ENCODE data around the gene CAMK2N1.

CAMK2N1 gene

DNA sequence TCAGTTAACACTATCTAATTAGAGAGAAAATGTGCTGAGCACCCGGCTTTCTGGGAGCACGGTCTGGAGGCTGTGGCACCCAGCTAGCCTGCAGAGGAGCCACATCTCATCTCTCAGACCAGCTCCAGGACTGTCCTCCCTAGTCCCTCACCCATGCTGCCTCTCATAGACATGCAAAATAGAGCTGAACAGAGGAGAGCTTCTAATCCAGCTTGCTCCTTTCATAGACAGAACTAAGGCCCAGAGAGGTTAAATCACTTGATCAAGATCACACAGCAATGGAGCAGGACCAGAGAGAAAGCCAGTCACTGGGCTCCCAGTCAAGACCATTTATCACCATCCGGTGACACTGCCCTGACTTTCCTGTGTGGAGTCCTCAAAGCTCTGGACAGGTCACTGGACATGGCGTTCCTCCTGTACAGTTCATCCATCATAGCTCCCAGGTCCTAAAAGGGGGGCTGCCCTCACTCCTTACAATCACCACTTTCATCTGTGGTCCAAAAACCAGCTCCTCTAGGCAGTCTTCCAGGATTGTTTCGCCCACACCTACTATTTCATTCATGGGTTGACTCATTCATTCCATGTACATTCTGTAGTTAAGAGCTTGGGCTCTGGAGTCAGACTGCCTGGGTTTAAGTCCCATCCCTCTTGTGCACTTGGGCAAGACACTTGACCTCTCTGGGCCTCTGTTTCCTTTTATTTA lies 8.8 kb upstream of the CAMK2N1 start:
- H3F3A ChIP-seq (ENCODE audit: insufficient read depth) = no peaks in the 10 kb centered on the region
- H3K4me2 ChIP-seq (ENCODE audit: low read depth, low read length, poor library complexity, severe bottlenecking) = no peak overlapping the region
- TF ChIP-seq CTCF (IDR thresholded peaks at IDR 0.05; ENCODE audit: insufficient read depth, low read length, poor library complexity, severe bottlenecking) (no peak), EZH2phosphoT487 (conservative IDR thresholded peaks at IDR 0.05; ENCODE audit: low read length) (no peak)
- H3K9me2 ChIP-seq (replicated peaks; ENCODE audit: insufficient read depth, low read length) = no peaks in the 10 kb centered on the region
- no peaks in the 10 kb centered on the region for H3K9me3 ChIP-seq (ENCODE audit: insufficient read depth, low read length)
- H3K36me3 ChIP-seq (ENCODE audit: low read length) = no peaks in the 10 kb centered on the region
- no peaks in the 10 kb centered on the region for H3K27me3 ChIP-seq (ENCODE audit: low read length)
- no peaks in the 10 kb centered on the region for H3K79me2 ChIP-seq (ENCODE audit: insufficient read depth, low read length)
- peak overlapping the region; percentile 94 for H2AFZ ChIP-seq (ENCODE audit: low read depth, low read length, severe bottlenecking)
- no peak overlapping the region for H3K9ac ChIP-seq (ENCODE audit: low read length)
- no peak overlapping the region for H3K4me3 ChIP-seq (ENCODE audit: insufficient read depth, low read length, poor library complexity, severe bottlenecking)
- H3K27ac ChIP-seq (ENCODE audit: low read depth, low read length) = no peak overlapping the region
- no peaks in the 10 kb centered on the region for H4K20me1 ChIP-seq (ENCODE audit: low read depth, low read length)

DNA sequence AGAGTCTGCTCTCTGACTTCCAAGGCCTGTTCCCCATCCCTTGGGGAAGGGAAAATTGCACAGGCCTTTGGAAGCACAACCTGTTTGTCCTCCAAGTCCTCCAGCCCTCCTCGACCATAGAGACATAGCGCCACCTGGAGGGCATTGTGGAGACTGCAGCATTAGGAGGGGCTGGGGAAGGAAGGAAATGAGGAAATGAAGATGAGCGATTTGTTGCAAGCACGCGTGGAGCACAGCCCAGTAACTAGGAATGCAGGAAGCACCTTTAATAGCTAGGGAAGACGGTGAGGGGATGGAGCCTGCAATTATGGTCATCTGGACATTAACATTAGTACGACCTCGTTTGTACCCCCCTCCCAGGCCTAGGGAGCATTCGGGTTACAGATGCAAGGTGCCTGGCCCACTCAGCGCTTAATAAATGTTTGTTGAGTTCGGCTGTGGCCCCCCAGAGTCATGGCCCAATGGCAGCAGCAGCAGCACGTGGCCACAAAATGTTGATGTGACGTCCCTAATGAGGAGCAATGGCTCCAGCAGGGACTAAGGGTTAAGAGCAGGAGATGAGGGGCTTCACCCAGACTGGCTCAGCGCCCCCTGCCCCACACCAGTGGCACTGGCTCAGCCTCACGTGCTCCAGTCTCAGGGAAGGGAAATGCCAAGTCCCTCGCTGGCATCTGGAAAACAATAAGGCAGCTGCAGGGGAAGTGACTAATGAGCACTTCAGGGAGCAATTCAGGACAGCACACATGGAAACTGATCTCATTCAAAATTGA lies 8.0 kb upstream of the CAMK2N1 start:
- Histone ChIP-seq H4K20me1 (ENCODE audit: low read depth, low read length) (no peaks in the 10 kb centered on the region), H3K4me3 (ENCODE audit: insufficient read depth, low read length, poor library complexity, severe bottlenecking) (no peak overlapping the region), H3K27ac (ENCODE audit: low read depth, low read length) (no peak overlapping the region), H3K4me2 (ENCODE audit: low read depth, low read length, poor library complexity, severe bottlenecking) (peak overlapping the region; percentile 19), H2AFZ (ENCODE audit: low read depth, low read length, severe bottlenecking) (peak overlapping the region; percentile 94), H3F3A (ENCODE audit: insufficient read depth) (no peaks in the 10 kb centered on the region), H3K36me3 (ENCODE audit: low read length) (no peaks in the 10 kb centered on the region), H3K9me2 (replicated peaks; ENCODE audit: insufficient read depth, low read length) (no peaks in the 10 kb centered on the region), H3K9me3 (ENCODE audit: insufficient read depth, low read length) (no peaks in the 10 kb centered on the region), H3K9ac (ENCODE audit: low read length) (peak overlapping the region; percentile 1; the same call in 1 of the 2 replicates), H3K27me3 (ENCODE audit: low read length) (no peaks in the 10 kb centered on the region), H3K79me2 (ENCODE audit: insufficient read depth, low read length) (no peaks in the 10 kb centered on the region)
- TF ChIP-seq EZH2phosphoT487 (conservative IDR thresholded peaks at IDR 0.05; ENCODE audit: low read length) = no peak
- peak; percentile 99 for TF ChIP-seq CTCF (IDR thresholded peaks at IDR 0.05; ENCODE audit: insufficient read depth, low read length, poor library complexity, severe bottlenecking)

DNA sequence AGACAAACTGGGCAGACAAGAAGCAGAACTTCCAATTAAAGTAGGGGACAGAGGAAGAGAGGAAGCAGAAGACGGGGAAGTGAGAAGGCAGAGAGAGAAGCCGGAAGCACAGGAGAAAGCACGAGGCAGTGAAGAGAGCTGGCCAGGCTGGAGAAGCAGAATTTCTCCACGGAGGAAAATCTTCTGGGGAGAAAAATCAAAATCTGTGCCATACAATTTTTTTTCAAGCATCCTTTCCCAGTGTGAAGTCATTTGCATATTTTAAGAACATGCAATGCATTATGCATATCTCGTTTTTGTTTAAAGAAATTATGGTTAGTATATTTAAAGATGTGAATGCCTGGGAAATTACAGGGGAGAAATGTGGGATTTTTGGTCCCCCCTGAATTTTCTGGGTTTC lies 7.3 kb upstream of the CAMK2N1 start:
- Histone ChIP-seq H3K36me3 (ENCODE audit: low read length) (no peaks in the 10 kb centered on the region), H3K4me3 (ENCODE audit: insufficient read depth, low read length, poor library complexity, severe bottlenecking) (no peak overlapping the region), H3F3A (ENCODE audit: insufficient read depth) (no peaks in the 10 kb centered on the region), H3K9me2 (replicated peaks; ENCODE audit: insufficient read depth, low read length) (no peaks in the 10 kb centered on the region), H3K27ac (ENCODE audit: low read depth, low read length) (no peak overlapping the region), H3K27me3 (ENCODE audit: low read length) (no peaks in the 10 kb centered on the region), H3K79me2 (ENCODE audit: insufficient read depth, low read length) (no peaks in the 10 kb centered on the region), H3K9me3 (ENCODE audit: insufficient read depth, low read length) (no peaks in the 10 kb centered on the region), H3K9ac (ENCODE audit: low read length) (no peak overlapping the region), H4K20me1 (ENCODE audit: low read depth, low read length) (no peaks in the 10 kb centered on the region), H2AFZ (ENCODE audit: low read depth, low read length, severe bottlenecking) (peak overlapping the region; percentile 94), H3K4me2 (ENCODE audit: low read depth, low read length, poor library complexity, severe bottlenecking) (no peak overlapping the region)
- TF ChIP-seq EZH2phosphoT487 (conservative IDR thresholded peaks at IDR 0.05; ENCODE audit: low read length) (no peak), CTCF (IDR thresholded peaks at IDR 0.05; ENCODE audit: insufficient read depth, low read length, poor library complexity, severe bottlenecking) (no peak)

All from SU-DHL-6 (cell line).